Measurements from ENCODE around the gene SHB. TPM values are rescaled to one million over a fixed set of nuclear protein-coding genes. Genes with fewer than 3 reads are reported as not detected.
A peak's percentile ranks its signal among the peaks of the same experiment; 100 is the strongest.
"Not testable (repeated sequence)": the region's sequence is repeated elsewhere in the genome, so short reads cannot be mapped to it uniquely, and the experiment has no call there.

Gene SHB
- total RNA-seq, 1 donor = 19.9 TPM

DNA sequence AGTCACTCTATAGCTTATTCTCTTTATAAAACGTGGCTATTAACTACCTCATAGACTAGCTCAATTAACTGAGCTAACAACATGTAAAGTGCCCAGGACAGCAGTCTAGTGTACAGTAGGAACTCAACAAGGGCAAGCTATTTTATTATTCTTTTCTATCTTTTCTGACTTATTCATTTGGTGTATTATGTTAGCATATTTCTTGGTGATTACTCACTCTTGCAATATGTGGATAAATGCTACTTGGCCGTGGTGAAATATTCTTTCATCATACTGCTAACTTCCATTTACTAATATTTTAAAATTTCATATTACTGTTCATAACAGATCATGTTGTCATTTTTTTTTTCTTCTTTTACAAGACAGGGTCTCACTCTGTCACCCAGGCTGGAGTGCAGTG, 170.0 kb downstream of the SHB start:
- H3K4me3 ChIP-seq (ENCODE audit: low read depth, low read length) = no peak overlapping the region
- TF ChIP-seq, protein P1, sequence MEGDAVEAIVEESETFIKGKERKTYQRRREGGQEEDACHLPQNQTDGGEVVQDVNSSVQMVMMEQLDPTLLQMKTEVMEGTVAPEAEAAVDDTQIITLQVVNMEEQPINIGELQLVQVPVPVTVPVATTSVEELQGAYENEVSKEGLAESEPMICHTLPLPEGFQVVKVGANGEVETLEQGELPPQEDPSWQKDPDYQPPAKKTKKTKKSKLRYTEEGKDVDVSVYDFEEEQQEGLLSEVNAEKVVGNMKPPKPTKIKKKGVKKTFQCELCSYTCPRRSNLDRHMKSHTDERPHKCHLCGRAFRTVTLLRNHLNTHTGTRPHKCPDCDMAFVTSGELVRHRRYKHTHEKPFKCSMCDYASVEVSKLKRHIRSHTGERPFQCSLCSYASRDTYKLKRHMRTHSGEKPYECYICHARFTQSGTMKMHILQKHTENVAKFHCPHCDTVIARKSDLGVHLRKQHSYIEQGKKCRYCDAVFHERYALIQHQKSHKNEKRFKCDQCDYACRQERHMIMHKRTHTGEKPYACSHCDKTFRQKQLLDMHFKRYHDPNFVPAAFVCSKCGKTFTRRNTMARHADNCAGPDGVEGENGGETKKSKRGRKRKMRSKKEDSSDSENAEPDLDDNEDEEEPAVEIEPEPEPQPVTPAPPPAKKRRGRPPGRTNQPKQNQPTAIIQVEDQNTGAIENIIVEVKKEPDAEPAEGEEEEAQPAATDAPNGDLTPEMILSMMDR (IDR thresholded peaks at IDR 0.05; ENCODE audit: insufficient read depth, low read depth, low read length) = no peak
- peak; percentile 48 for DNase-seq (ENCODE audit: low read depth)

DNA sequence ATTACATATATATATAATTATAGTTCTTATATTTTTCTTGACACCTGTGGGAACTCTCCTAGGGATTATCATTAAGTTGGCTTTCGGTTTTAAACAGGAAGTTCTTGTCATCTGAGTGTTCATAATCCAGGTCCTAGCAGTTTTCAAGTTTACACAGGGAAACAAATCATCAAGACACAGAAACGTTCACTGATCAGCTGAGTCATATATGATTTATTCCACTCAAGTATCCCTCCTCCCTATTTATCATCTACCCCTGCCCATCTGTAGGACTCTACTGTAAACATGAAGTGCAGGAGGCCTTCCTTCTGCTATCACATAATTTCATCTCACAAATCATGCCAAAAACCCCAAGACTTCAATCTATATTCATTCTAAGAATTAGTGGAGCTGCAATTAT, 171.4 kb downstream of the SHB start:
- TF ChIP-seq, protein P1 (IDR thresholded peaks at IDR 0.05; ENCODE audit: insufficient read depth, low read depth, low read length) = no peak
- peak; percentile 44 for DNase-seq (ENCODE audit: low read depth)
- H3K4me3 ChIP-seq (ENCODE audit: low read depth, low read length) = no peak overlapping the region

DNA sequence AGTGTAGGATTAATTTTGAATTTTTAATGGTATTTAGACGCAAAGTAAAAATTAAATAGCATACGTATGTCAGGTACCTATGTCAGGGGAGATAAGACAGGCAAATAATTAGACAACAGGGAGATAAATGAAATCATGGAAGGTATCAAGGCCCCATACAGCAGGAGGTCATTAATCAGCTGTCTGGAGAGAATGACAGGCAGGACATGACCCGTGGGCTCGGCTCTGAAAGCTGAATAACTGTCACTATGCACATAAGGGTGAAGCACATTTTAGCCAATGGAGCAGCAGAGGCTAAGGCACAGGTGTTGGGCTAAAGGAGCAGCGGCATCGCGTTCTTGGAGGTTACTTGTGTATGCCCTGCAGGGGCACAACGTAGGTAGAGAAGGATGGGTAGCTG, 177.0 kb downstream of the SHB start:
- no peak for DNase-seq (ENCODE audit: low read depth)
- TF ChIP-seq, protein P1 (IDR thresholded peaks at IDR 0.05; ENCODE audit: insufficient read depth, low read depth, low read length) = no peak
- no peak overlapping the region for H3K4me3 ChIP-seq (ENCODE audit: low read depth, low read length)

DNA sequence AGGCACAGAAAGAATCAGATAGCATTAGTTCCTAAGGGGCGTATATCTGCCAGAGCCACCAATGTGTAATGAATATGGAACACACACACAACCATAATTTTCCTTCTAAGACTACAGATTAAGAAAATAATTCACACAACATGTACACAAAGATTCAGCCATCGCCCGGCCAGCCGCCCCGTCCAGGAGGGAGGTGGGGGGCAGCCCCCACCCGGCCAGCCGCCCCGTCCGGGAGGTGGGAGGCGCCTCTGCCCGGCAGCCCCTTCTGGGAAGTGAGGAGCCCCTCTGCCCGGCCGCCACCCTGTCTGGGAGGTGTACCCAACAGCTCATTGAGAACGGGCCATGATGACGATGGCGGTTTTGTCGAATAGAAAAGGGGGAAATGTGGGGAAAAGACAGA, 178.0 kb downstream of the SHB start:
- not testable (repeated sequence) for DNase-seq (ENCODE audit: low read depth); H3K4me3 ChIP-seq (ENCODE audit: low read depth, low read length)

DNA sequence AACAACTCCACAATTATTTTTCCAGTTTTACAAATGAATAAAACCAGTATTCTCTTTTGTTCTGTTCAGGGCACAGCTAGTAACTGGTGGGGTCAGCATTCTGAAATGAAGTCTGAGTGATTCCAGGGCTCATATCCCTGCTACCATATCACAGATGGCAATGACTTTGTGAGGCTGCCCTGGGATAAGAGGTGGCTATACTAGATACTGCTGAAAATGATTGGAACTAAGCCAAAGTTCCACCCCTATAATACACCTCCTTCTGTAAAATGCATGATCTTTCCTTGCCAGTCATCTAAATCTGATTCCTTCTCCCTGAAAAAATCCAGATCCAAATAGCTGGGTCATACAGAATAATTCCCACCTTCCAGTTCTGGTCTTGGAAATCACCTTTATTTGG, 179.5 kb downstream of the SHB start:
- DNase-seq (ENCODE audit: low read depth) = no peak
- no peak overlapping the region for H3K4me3 ChIP-seq (ENCODE audit: low read depth, low read length)
- TF ChIP-seq, protein P1 (IDR thresholded peaks at IDR 0.05; ENCODE audit: insufficient read depth, low read depth, low read length) = no peak

DNA sequence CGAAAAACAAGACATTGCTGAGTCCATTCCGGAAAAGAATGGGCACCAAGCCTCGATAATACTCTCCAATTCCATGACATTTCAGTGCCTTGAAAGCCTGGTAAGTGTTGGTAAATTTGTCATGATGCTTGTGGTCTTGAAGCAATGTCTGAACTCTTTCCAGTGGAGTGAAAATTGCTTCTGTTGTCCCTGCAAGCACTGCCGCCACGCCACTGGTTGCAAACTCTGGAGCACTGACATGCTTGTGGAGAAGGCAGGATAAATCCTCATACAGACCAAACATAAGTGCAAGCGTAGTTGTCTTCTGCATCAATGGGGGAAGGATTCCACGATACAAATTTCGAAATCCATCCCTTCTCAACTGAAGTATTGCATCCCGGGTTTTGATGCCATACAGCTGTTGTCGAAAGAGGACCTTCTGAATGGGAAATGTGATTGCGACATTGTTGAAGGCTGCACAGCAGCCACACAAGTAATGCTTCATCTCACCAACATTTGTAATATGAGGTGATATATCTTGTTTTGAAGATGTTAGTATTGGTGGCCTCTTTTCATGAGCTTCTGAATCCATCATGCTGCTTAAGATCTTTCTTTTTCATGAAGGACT, 180.9 kb downstream of the SHB start:
- peak; percentile 84 for DNase-seq (ENCODE audit: low read depth)
- H3K4me3 ChIP-seq (ENCODE audit: low read depth, low read length) = not testable (repeated sequence)

DNA sequence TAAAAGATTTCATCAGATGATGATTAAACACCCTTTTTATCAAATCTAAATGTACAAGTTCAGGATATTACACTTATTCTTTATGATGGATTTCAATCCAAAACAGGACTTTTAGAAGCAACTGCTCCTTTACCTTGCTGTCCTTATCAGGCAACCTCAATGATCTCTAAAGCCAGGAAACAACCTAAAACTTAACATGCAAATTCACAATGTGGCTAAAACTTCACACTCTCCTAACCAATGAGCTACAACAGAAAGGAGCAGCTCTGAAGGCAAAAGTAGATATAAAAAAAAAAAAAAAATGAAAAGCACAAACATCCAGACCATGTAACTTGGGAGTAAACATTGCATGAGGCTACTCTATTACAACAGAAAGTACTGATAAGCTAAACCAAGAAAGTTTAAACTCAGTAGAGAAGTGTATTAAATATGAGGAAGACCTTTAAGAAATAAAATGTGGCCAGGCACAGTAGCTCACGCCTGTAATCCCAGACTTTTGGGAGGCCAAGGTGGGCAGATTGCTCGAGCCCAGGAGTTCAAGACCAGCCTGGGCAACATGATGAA, 188.0 kb downstream of the SHB start:
- TF ChIP-seq, protein P1 (IDR thresholded peaks at IDR 0.05; ENCODE audit: insufficient read depth, low read depth, low read length) = no peak
- no peak for DNase-seq (ENCODE audit: low read depth)
- H3K4me3 ChIP-seq (ENCODE audit: low read depth, low read length) = no peak overlapping the region

DNA sequence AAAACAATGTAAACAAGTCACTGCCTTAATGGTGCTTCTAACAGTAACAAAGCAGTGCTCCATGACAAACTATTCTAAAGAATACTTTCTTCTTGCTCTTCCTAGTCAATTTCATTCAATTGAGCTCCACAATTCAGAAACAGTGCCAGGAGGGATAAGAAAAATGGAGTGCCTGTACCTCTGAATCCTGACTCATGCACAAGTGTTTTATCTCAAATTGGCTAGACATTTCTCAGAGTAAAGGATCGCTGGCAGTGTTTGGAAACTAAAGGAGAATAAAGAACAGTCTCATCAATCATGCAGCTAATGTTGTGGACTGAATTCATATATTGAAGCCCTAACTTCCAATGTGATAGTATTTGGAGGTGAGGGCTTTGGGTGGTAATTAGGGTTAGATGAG, 192.7 kb downstream of the SHB start:
- TF ChIP-seq, protein P1 (IDR thresholded peaks at IDR 0.05; ENCODE audit: insufficient read depth, low read depth, low read length) = no peak
- no peak overlapping the region for H3K4me3 ChIP-seq (ENCODE audit: low read depth, low read length)
- no peak for DNase-seq (ENCODE audit: low read depth)
